Measurements from ENCODE around the gene PCGF6. TPM values are rescaled to one million over a fixed set of nuclear protein-coding genes. Genes with fewer than 3 reads are reported as not detected.

PCGF6 gene
- polyA plus RNA-seq, 1 of the 3 experiments (the other 2 are of a cell fraction), result 5.1 TPM

DNA sequence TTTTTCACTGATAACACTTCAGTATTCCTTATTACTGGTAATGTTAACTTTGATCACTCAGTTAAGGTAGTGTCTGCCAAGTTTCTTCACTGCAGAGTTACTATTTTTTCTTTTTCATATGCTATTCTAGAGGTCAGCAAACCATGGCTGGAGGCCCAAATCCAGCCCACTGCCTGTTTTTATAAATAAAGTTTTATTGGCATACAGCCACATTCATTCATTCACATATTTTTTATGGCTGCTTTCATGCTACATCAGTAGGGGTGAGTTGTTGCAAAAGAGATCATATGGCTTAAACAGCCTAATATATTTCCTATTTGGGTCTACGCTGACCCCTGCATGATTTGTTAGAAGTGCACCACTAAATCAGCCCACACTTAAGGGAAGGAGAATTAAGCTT, 94.3 kb downstream of the PCGF6 start:
- 95% methylated on average over 1 of the region's 1 CpG for WGBS (ENCODE audit: low lambda C conversion rate)
- no peak for DNase-seq
- H3K9ac ChIP-seq, result no peak overlapping the region
- H3K4me3 ChIP-seq (ENCODE audit: low read depth in 2 of 2, low read length in 1 of 2), result no peak overlapping the region
- no peaks in the 10 kb centered on the region for H3K9me2 ChIP-seq
- no peak overlapping the region for H3K4me2 ChIP-seq
- H4K20me1 ChIP-seq (ENCODE audit: insufficient read depth), result no peaks in the 10 kb centered on the region
- H3K27ac ChIP-seq (ENCODE audit: low read depth in 2 of 2, low read length in 1 of 2), result no peak overlapping the region
- no peaks in the 10 kb centered on the region for H3K36me3 ChIP-seq (replicated peaks in 1 of 2; ENCODE audit: control insufficient read depth in 1 of 2, insufficient read depth in 2 of 2, low read length in 1 of 2)
- TF ChIP-seq, protein P1, sequence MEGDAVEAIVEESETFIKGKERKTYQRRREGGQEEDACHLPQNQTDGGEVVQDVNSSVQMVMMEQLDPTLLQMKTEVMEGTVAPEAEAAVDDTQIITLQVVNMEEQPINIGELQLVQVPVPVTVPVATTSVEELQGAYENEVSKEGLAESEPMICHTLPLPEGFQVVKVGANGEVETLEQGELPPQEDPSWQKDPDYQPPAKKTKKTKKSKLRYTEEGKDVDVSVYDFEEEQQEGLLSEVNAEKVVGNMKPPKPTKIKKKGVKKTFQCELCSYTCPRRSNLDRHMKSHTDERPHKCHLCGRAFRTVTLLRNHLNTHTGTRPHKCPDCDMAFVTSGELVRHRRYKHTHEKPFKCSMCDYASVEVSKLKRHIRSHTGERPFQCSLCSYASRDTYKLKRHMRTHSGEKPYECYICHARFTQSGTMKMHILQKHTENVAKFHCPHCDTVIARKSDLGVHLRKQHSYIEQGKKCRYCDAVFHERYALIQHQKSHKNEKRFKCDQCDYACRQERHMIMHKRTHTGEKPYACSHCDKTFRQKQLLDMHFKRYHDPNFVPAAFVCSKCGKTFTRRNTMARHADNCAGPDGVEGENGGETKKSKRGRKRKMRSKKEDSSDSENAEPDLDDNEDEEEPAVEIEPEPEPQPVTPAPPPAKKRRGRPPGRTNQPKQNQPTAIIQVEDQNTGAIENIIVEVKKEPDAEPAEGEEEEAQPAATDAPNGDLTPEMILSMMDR (IDR thresholded peaks at IDR 0.05), result no peak
- TF ChIP-seq POLR2AphosphoS5 (IDR thresholded peaks at IDR 0.05; ENCODE audit: low read depth, low read length) (no peak), NFIC (IDR thresholded peaks at IDR 0.05; ENCODE audit: borderline replicate concordance) (no peak), CHD2 (IDR thresholded peaks at IDR 0.05; ENCODE audit: low read length, partially characterized antibody) (no peak), ELF1 (IDR thresholded peaks at IDR 0.05) (no peak), RFX5 (IDR thresholded peaks at IDR 0.05; ENCODE audit: low read length) (no peak), MXI1 (IDR thresholded peaks at IDR 0.05; ENCODE audit: low read depth, low read length) (no peak), GATA2 (CRISPR knock-in tag; IDR thresholded peaks at IDR 0.05) (no peak), JUND (IDR thresholded peaks at IDR 0.05) (no peak), YY1 (IDR thresholded peaks at IDR 0.05; ENCODE audit: low read depth) (no peak), ZBTB33 (IDR thresholded peaks at IDR 0.05; ENCODE audit: borderline replicate concordance, low read depth) (no peak), FOSL2 (IDR thresholded peaks at IDR 0.05; ENCODE audit: borderline replicate concordance, low read depth) (no peak), PBX3 (IDR thresholded peaks at IDR 0.05) (no peak), REST (IDR thresholded peaks at IDR 0.05; ENCODE audit: low read depth, low read length) (no peak), FOXJ3 (CRISPR knock-in tag; IDR thresholded peaks at IDR 0.05) (no peak), IRF3 (IDR thresholded peaks at IDR 0.05; ENCODE audit: low read depth, low read length) (no peak), RCOR1 (IDR thresholded peaks at IDR 0.05; ENCODE audit: low read length) (no peak), TCF12 (IDR thresholded peaks at IDR 0.05) (no peak)
- TF ChIP-seq, protein P2, sequence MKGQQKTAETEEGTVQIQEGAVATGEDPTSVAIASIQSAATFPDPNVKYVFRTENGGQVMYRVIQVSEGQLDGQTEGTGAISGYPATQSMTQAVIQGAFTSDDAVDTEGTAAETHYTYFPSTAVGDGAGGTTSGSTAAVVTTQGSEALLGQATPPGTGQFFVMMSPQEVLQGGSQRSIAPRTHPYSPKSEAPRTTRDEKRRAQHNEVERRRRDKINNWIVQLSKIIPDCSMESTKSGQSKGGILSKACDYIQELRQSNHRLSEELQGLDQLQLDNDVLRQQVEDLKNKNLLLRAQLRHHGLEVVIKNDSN (IDR thresholded peaks at IDR 0.05; ENCODE audit: borderline replicate concordance, low read depth), result no peak
- H3K79me2 ChIP-seq (ENCODE audit: insufficient read depth), result no peaks in the 10 kb centered on the region
- peaks cover 4% of the 10 kb centered on the region for H3F3A ChIP-seq (replicated peaks; ENCODE audit: insufficient read depth)
- no peaks in the 10 kb centered on the region for H3K27me3 ChIP-seq (ENCODE audit: insufficient read depth)
- CTCF ChIA-PET, result no interaction called here
- no peaks in the 10 kb centered on the region for H3K4me1 ChIP-seq (ENCODE audit: control insufficient read depth in 1 of 2, insufficient read depth in 2 of 2, low read depth in 1 of 2, low read length in 1 of 2)
- POLR2A ChIA-PET, result interaction anchor here (0.6 kb wide), 1 partner anchor 105 kb away, joined by 3 read pairs; no protein-coding TSS in a partner anchor
- H3K9me3 ChIP-seq, result no peaks in the 10 kb centered on the region
- H2AFZ ChIP-seq (ENCODE audit: low read depth), result no peak overlapping the region

All from SK-N-SH (cell line).